OCI-LY1 (cell line): ENCODE results near the gene SERGEF.

Source experiments
- CTCF ChIP-seq: fragments of 200-600 bp; sonication (generic), shearing (Covaris generic); IDR thresholded peaks from 2 replicates; pipeline ENCODE4 v1.5.1; 2017; ENCODE audit warnings: mild to moderate bottlenecking, antibody characterized with exemption, low read length, moderate library complexity, mixed read lengths
- EZH2 ChIP-seq: fragments of 200-600 bp; sonication (generic), shearing (Covaris generic); IDR thresholded peaks from 2 replicates; pipeline ENCODE4 v1.8.0; 2017; ENCODE audit warnings: borderline replicate concordance, mixed run types, mild to moderate bottlenecking, antibody characterized with exemption, low read length, moderate library complexity, mixed read lengths

- TF ChIP-seq EZH2: no peak
- no peak for TF ChIP-seq CTCF
Measured at GRCh38 chr11:18001191-18001590, 11.7 kb downstream of the SERGEF start.
